Measurements from ENCODE around the gene VDR.

VDR gene

GRCh38 chr12:47864646-47865235 lies 40.1 kb downstream of the VDR start:
- DNase-seq = no peak

DNA sequence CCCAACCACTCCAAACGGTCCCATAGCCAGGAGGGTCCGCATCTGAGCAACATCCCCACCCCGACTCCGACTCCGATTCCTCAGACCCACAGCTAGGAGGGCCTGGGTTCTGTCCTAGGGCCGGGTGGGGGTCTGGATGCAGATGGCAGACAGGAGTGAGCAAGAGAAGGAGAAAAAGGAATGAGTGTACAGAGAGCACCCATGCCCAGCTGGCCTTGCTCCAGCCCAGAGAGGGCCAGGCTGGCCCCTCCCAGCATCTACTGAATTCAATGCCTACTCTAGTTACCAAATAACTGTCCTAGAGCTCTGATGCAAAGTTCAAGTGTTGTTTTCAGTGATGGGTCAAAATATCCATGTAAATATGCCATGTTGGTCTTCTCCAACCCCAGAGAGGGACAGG lies 40.8 kb downstream of the VDR start:
- no peak for DNase-seq

- DNase-seq = no peak
Measured at GRCh38 chr12:47863467-47863866, 41.3 kb downstream of the VDR start.

- no peak for DNase-seq
Measured at GRCh38 chr12:47862881-47863280, 41.9 kb downstream of the VDR start.

- DNase-seq = no peak
Measured at GRCh38 chr12:47862167-47862750, 42.5 kb downstream of the VDR start.

DNA sequence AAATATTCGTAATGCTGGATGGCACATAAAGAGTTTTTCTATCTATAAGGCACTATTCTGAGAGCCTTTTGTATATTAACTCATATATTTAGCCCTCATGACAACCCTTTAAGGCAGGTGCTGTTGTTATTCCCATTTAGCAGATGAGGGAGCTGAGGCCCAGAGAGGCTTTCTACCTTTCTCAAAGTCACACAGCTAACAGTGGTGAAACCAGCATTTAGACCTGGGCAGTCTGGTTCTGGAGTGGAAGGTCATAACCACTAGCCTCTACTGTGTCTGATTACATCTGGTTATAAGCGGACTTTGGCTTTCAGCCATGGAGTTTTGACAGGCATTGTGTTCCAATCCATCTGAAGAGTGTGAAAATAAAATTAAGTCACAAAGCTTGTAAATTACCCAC lies 43.9 kb downstream of the VDR start:
- DNase-seq = no peak

- DNase-seq = no peak
Measured at GRCh38 chr12:47860279-47860841, 44.4 kb downstream of the VDR start.

DNA sequence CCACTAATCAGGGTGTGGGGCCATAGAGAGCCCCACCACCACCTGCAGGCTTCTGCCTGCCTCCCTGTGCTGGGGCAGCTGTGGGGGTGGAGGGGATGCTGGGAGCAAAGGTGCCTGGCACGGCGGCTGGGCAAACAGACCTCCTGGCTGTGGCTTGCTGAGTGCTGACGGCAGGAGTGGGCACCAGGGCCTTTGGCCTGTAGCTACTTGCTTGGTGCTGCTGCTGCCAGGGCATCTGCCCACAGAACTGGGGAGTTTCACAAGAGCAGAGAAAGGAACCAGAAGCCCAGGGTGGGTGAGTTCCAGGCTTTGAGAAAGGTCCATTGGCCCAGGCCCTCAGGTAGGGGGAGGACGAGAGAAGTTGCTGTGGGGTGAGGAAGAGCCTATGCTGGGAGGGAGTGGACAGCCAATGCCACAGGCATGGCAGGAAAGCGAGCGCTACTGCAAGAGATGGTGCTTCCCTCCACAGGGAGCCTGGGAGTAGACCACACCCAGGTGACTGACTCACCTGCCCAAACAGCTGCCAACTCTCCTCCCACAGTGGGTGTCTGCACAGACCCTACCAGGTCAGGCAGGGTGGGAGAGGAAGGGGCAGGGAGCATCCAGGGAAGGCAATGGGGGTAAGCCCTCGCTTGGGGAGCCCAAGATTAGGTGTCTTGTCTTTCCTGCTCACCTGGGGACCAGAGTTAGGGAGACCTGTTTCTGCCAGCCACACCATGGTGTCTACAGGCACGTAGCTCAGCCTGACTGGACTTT lies 46.1 kb downstream of the VDR start:
- no peak for DNase-seq

GRCh38 chr12:47856721-47857575 lies 47.8 kb downstream of the VDR start:
- DNase-seq = no peak

DNA sequence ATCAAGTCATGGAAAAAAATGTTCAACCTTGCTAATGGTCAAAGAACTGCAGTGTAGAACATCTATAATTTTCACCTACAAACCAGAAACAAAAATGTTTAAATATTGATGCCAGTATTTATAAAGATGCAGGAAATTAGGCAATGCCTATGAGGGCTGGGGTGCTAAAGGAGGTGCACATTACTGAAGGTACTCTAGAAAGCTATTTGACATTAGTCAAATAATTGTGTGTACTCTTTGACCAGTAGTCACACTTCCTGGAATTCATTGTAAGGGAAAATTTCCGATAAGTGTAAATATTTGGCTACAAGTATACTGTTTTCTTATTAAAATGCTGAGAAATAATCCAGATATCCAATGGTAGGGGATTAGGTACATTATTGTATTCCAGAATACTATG lies 48.7 kb downstream of the VDR start:
- DNase-seq = no peak

DNA sequence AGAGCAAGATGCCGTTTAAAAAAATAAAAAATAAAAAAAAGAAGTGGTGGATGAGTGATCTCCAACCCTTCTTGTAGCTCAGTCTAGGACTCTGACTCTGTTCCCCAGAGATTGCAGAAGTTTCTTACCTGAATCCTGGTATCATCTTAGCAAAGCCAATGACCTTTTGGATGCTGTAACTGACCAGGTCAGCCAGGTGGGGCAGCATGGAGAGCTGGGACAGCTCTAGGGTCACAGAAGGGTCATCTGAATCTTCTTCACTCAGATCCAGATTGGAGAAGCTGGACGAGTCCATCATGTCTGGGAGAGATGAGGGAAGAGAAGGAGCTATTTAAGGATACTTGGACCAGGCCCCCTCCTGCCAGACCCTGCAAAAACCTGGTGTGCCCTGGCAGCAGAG lies 49.3 kb downstream of the VDR start:
- DNase-seq = no peak

DNA sequence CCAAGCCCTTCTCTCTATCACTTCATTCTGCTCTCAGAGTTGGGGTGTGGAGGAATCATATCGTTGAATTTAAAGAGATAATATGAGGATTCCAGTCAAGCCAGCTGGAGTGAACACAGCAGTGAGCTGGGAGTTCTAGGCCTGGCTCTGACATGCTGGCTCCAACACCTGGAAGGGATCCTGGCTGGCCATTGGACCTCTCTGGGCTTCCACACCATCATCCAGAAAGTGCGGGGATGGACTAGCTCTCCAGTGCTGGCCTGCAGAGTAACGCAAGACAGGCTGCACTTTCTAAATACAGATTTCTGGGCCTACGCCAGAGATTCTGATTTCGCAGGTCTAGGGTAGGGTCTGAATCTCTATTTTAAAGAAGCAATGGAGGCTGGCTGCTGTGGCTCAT lies 50.3 kb downstream of the VDR start:
- no peak for DNase-seq

DNA sequence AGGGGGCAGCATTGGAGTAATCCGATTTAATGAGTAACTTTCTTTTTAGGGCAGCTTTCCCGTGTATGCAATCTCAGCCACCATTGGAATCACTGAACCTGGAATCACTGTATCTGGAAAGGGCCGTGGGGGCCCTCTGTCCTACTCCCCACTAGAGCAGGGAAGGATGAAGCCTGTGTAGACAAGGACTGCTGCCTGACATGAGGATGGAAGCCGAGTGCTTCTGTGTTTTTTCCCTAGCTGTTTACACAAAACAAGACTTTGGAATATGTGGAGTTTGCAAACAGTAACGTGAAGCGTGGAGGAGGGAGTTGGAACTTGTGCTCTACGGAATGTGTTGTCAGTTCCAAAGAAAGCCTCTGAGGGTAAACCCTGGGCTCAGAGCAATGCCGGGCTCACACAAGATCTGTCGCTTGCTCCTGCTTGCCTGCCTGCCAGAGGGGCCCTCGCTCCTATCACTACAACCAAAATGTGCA lies 52.7 kb downstream of the VDR start:
- no peak for DNase-seq

DNA sequence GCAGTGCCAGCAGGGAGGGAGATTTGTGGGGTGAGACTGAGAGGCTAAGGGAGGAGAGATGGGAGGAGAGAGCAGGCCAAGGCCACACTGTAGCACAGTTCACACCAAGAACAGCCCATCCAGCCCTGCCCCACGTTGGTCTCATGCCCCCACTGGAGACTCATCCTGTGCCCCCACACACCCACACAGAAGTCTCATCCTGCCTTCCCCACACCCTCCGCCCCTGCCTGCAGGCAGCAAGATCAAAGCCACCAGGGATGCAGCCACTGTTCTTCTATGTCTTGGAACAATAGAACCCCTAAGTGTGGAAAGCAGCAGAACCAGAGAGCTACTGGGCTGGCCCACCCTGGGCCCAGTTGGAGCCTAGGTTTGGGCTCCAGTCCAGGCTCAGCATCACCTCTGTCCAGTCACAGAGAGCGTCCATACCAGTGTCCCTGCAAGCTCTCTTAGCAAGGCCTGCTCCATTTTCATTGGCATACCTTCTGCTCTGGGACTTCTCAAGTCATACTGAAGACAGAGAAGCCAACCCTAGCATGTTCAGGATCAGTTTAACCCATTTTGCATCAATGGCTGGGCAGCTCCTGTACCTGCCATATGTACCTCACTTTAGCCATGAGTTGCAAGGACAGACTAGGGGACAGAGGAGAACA lies 53.4 kb downstream of the VDR start:
- DNase-seq = no peak

- DNase-seq = no peak
Measured at GRCh38 chr12:47850153-47851084, 54.4 kb downstream of the VDR start.

GRCh38 chr12:47849261-47849660 lies 55.5 kb downstream of the VDR start:
- DNase-seq = no peak

DNA sequence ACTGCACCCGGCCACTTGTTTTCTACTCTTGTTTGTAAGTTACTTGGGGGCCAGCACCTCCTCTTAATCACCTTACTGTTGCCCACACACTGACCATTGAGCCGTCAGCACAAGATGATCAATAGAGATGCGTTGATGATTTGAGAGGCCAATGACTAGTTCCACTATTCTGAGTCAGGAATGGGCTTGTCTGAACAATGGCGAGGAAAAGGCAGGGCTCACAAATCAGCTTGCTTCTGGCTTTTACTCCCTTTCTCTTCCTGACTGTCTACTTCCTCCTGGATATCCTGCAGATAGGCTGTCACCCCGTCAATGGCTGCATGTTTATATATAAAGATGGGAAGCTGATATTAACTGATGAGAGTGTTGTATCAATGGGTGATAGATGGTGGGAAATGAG lies 55.9 kb downstream of the VDR start:
- DNase-seq = no peak

DNA sequence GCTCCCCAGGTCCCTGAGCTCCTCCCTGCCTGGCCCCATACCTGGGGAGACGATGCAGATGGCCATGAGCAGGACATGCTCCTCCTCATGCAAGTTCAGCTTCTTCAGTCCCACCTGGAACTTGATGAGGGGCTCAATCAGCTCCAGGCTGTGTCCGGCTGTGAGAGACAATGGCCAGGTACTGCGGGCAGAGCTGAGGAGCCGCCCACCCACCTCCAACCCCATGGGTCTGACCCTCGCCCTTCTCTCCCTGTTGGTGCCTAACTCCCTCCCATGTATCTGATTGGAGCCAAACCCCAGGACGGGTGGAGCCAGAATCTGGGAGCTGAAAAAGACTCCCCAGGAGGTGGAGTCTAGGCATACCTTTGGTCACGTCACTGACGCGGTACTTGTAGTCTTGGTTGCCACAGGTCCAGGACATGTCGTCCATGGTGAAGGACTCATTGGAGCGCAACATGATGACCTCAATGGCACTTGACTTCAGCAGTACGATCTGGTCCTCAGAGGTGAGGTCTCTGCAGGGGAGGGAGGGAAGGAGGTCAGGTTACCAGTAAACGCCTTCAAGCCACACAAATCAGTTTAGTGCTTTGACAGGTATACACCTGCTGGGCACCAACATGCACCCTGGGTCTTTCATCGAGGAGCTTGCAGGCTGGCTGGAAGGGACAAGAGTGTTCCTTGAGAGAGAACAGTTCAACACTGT lies 58.3 kb downstream of the VDR start:
- no peak for DNase-seq

- no peak for DNase-seq
Measured at GRCh38 chr12:47845081-47845480, 59.7 kb downstream of the VDR start.

DNA sequence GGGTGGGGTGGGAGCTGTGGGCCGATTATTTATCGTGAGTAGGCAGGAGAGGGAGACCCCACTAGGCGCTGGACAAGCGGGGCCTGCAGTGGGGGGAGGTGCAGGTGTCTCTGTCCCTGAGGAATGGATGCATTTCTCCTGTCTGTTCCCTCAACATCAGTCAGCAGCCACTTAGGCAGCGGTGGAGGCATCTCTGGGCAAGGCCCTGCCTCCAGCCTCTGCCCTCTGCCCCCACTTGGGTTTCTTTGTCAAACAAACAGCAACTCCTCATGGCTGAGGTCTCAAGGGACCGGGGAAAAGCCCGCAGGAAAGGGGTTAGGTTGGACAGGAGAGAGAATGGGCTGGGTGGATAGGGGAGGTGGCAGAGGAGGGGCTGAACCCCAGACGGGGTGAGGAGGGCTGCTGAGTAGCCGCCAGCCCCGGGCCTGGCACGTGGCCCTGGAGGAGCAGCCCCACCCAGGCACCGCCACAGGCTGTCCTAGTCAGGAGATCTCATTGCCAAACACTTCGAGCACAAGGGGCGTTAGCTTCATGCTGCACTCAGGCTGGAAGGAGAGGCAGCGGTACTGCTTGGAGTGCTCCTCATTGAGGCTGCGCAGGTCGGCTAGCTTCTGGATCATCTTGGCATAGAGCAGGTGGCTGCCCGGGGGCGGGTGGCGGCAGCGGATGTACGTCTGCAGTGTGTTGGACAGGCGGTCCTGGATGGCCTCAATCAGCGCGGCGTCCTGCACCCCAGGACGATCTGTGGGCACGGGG lies 60.4 kb downstream of the VDR start:
- DNase-seq = no peak
